GM20431 (cell line): Measurements from ENCODE around the gene PTPRS.

Source experiments
- in situ Hi-C: fragments of 300-500 bp; cut with MseI, MboI; formaldehyde crosslinking; loops from one replicate; pipeline ENCODE4 v1.15.0; 2020; ENCODE audit warnings: low sequenced_read_pairs; ENCODE audit not compliant: unreplicated experiment

PTPRS gene

DNA sequence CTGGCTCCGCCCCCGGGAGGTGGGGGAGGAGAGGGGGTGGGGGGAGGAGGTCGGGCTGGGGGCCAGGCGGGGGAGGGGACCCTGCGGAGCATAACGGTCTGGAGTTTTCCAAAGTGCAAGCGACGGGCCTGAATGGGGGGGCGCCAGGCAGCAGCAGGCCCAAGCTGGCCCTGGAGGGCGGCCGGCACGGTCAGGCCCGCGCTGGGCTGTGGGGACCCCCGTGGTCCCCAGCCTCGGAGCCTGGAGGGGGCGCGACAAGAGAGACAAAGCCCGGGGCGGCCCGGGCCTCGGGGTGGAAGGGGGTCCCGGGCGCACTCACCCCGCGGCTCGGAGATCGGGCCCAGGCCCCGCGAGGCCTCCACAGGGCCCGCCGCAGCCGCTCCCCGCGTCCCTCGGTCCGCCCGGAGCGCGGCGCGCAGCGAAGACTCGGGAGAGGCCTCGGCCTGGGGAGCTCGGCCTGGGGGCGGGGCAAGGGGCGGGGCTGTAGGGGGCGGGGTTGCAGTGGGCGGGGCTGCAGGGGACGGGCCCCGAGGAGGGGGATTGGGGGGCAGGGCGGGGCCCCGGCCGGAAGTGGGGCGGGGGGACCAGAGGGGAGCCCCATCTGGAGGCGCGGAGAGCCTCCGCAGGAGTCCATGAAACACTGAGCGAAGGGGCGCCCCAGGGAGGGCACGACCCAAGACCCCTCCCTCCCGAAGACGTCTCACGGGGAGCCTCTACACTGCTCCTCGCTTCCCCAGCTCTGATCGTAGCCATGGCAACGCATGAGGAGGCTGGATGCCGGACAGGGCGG lies 47.6 kb downstream of the PTPRS start:
- in situ Hi-C loops = no loop called here

GRCh38 chr19:5292453-5292821 lies 48.2 kb downstream of the PTPRS start:
- in situ Hi-C loops = no loop called here

DNA sequence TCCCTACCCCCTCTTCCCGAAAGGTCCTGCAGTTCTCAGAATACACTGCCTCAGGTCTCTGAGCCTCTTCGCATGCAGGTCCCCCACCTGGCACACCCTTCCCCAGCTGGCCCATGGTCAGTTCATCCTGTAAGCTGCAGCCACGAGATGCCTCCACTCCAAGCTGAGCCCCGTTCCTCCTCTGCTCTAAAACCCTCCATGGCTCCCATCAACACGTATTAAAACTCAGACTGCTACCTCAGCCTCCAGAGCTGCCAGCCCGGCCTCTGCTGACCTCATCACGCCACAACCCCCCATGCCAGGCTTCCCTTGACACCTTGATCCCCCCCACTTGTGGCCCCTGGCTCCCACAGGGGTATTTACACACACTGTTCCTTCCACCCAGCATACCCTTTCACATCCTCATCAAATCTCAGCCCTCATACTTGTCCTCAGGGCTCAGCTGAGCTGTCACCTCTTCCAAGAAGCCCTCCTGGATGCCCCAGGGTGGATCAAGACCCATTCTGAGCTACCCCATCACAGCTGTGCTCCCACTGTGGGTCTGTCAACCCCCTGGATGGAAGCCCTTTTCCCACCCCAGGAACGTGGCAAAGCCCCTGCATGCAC lies 48.9 kb downstream of the PTPRS start:
- in situ Hi-C loops = no loop called here
